Bronchial epithelial cell (primary cell): ENCODE data around the gene STIL. TPM values are rescaled to one million over a fixed set of nuclear protein-coding genes. Genes with fewer than 3 reads are reported as not detected.

Experiments
- DNase-seq: peaks from one replicate; pipeline ENCODE4 v3.0.0-alpha.2; 2010; ENCODE audit warnings: low read depth
- FAIRE-seq: peaks from 2 replicates; lab custom pipeline; 2011; peaks lifted over from hg19 to GRCh38; lab: Jason Lieb, UNC
- H3K27me3 ChIP-seq: 2 replicates; pipeline ENCODE4 v1.5.1; 2011; ENCODE audit warnings: low read length; ENCODE audit not compliant: control insufficient read depth, insufficient read depth
- H3K36me3 ChIP-seq: 2 replicates; pipeline ENCODE4 v1.5.1; 2011; ENCODE audit warnings: low read length; ENCODE audit not compliant: control insufficient read depth, insufficient read depth
- H3K4me3 ChIP-seq: 2 replicates; pipeline ENCODE4 v1.5.1; 2011; ENCODE audit warnings: mild to moderate bottlenecking, low read depth, low read length, control low read depth
- total RNA-seq: library from RNA; depleted of rRNA; stranded (reverse); fragments of >200 nt; gene quantifications from 2 replicates; pipeline ENCODE4 v1.2.1, GENCODE V29; 2014
- TF ChIP-seq, protein P1 (sequence below): IDR thresholded peaks from 2 replicates; pipeline ENCODE4 v1.5.1; 2011; ENCODE audit warnings: mild to moderate bottlenecking, moderate library complexity, low read length, control low read depth, inconsistent platforms; ENCODE audit not compliant: insufficient read depth, severe bottlenecking

STIL gene
- total RNA-seq, 1 donor from 2014 or later, result 0.79 TPM

DNA sequence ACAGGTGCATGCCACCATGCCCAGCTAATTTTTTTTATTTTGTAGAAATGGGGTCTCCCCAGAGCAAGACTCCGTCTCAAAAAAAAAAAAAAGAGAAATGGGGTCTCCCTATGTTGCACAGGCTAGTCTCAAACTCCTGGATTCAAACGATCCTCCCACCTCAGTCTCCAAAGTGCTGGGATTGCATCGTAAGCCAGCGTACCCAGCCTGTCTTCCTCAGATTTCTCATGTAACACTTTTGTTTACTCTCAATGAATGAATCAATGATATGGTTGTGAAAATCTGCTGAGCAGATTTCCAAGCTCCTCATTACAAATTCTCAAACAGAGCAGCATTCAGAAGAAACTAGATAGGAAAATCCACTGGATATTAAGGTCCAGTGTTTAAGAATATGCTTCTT, 26.3 kb upstream of the STIL start:
- Histone ChIP-seq H3K4me3 (no peak overlapping the region), H3K36me3 (no peaks in the 10 kb centered on the region), H3K27me3 (no peaks in the 10 kb centered on the region)
- TF ChIP-seq, protein P1, sequence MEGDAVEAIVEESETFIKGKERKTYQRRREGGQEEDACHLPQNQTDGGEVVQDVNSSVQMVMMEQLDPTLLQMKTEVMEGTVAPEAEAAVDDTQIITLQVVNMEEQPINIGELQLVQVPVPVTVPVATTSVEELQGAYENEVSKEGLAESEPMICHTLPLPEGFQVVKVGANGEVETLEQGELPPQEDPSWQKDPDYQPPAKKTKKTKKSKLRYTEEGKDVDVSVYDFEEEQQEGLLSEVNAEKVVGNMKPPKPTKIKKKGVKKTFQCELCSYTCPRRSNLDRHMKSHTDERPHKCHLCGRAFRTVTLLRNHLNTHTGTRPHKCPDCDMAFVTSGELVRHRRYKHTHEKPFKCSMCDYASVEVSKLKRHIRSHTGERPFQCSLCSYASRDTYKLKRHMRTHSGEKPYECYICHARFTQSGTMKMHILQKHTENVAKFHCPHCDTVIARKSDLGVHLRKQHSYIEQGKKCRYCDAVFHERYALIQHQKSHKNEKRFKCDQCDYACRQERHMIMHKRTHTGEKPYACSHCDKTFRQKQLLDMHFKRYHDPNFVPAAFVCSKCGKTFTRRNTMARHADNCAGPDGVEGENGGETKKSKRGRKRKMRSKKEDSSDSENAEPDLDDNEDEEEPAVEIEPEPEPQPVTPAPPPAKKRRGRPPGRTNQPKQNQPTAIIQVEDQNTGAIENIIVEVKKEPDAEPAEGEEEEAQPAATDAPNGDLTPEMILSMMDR, result no peak
- no peak for FAIRE-seq
- DNase-seq, result no peak

DNA sequence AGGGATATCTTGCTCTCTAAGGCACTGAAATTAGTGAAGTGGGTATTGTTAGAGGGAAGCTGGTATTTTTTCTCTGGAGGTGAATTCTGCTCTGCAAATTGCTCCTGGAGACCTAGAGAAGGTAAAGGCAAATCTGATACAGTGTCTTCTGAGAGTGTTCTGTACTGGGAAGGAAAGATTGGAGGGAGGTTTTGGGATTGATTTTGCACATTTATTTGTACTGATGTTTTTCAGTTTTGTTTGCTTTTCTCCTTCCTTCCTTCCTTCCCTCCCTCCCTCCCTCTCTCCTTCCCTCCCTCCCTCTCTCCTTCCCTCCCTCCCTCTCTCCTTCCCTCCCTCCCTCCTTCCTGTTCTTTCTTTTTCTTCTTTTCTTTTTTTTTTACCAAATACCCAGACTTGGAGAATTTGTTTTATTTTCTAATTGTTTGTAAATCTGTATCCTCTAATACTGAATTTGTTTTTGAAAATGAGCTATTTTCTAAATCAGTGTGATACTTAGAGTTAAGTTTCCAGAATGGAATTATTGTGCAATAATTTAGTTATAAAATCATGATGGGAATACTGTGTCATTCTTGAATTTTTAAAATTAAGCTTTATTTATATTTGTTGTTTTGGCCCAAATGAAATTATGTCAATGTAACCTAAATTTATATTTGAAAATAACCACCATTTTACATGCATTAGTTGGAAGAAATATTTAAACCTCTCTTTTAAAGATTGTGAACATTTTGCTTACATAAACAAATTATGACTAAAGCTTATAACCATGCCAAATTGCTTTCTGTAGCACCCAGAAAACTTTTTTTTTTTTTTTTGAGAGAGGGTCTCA, 24.5 kb upstream of the STIL start:
- FAIRE-seq, result no peak
- Histone ChIP-seq H3K27me3 (no peaks in the 10 kb centered on the region), H3K4me3 (no peak overlapping the region), H3K36me3 (no peaks in the 10 kb centered on the region)
- TF ChIP-seq, protein P1, result no peak
- DNase-seq, result no peak

DNA sequence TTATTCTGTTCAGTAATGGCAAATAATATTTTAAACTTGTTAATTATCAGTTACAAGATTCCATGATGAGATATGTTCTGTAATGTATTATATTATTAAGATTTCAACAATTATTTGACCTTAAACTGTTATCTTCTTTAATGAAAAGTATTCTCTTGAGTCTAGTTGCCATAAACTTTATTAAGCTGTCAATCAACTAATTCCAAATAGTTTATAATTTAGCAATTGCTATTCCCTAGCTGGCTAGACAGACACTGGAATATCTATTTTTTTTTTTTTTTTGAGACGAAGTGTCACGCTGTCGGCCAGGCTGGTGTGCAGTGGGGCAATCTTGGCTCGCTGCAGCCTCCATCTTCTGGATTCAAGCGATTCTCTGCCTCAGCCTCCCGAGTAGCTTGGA, 23.4 kb upstream of the STIL start:
- TF ChIP-seq, protein P1, result no peak
- no peak overlapping the region for H3K4me3 ChIP-seq
- H3K27me3 ChIP-seq, result no peaks in the 10 kb centered on the region
- DNase-seq (no peak), FAIRE-seq (no peak)
- H3K36me3 ChIP-seq, result no peaks in the 10 kb centered on the region

- Histone ChIP-seq H3K36me3 (no peaks in the 10 kb centered on the region), H3K27me3 (no peaks in the 10 kb centered on the region), H3K4me3 (peak overlapping the region; percentile 69)
- FAIRE-seq, result no peak
- TF ChIP-seq, protein P1, result no peak
- DNase-seq, result no peak
Measured at GRCh38 chr1:47334765-47335435, 21.0 kb upstream of the STIL start.

DNA sequence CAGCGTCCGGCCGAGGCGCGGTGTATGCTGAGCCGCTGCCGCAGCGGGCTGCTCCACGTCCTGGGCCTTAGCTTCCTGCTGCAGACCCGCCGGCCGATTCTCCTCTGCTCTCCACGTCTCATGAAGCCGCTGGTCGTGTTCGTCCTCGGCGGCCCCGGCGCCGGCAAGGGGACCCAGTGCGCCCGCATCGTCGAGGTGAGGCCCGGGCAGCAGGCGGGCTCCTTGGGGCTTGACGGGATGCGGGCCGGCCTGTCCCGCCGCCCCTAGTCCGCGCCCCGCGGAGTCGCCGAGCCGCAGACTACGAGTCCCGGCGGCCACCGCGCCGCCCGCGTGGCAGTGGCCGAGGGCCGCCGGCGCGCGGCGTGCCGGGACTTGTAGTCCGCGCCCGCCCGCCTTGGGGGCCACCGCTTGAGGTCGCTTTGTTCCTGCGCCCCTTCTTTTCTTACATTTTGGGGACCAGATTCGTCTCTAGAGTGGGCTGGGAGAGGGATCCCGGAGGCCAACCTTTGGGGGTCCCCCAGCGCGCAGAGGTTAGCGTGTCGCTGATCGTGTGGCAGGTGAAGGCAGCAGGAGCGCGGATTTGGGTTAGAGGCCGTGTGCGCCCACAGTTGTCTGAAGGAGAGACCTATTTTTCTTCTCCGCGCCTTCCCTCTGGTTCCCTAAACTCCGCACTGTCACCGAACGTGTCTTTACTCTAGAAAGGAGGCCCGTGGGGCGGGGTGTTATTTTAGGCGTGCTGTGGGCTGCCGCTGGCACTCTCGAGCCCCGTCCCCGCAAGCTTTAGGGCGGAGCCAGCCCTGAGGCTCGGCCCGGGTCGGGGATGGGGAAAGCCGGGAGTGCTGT, 20.2 kb upstream of the STIL start:
- Histone ChIP-seq H3K4me3 (peak overlapping the region; percentile 69), H3K27me3 (no peaks in the 10 kb centered on the region), H3K36me3 (no peaks in the 10 kb centered on the region)
- TF ChIP-seq, protein P1, result peak; percentile 26
- no peak for FAIRE-seq
- DNase-seq, result peak; percentile 62
